NCI-H748 (cell line): Measurements from ENCODE around the gene VMAC.
A peak's percentile ranks its signal among the peaks of the same experiment; 100 is the strongest.

Experiments used
- DNase-seq: peaks from one replicate; lab custom pipeline; 2025; ENCODE audit not compliant: unreplicated experiment; lab: John Stamatoyannopoulos, UW

VMAC gene

DNA sequence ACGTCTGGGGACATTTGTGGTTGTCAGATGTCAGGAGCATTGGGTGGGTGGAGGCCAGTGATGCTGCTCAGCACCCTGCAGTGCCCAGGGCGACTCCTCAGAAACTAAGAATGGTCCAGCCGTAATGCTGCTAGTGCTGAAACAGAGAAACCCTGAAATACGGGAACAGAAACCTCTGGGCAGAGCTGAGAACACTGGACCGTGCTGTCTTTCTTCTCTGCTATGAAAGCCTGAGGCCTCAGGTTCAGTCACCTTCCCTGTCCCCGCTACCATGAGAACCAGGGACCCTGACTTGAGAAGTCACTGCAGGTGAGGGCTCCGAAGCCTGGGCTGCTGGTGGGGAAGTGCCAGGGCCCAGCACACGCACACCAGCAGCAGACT, 22.8 kb downstream of the VMAC start:
- no peak for DNase-seq

DNA sequence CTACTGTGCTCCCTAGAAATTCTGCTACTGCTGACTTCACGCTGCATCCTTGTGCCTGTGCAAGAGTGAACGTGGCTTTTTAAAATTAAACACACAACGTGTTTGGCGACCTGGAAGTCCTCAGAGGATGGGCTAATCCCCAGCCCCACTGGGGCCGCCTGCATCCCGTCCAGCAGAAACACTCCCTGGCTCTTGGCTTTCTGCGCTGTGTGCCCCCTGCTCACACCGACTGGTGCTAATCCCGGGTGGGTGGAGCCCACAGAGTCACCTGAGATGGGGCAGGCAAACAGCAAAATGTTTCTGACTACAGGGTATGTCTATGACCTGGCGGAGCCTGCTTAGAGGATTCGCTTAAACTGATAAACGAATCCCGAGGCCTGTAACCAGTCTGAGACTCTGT, 24.5 kb downstream of the VMAC start:
- no peak for DNase-seq

DNA sequence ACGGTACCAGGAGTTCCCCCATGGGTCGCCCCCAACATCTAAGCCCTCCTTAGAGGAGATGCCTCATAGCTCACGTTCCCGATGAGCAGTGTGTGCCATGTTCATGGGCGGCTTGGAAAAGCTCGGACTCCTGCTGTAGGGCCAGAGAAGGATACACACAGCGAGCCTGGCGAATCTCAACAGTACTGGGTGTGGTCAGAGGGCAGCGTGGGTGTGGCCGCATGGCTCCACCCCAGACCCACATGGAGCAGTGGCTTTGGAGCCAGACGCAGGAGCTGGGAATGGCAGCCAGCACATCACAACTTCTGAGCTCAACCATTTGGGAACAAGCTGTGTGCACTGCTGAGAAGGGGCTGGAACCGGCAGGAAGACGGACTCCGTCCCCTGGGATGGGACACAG, 25.0 kb downstream of the VMAC start:
- DNase-seq = no peak

DNA sequence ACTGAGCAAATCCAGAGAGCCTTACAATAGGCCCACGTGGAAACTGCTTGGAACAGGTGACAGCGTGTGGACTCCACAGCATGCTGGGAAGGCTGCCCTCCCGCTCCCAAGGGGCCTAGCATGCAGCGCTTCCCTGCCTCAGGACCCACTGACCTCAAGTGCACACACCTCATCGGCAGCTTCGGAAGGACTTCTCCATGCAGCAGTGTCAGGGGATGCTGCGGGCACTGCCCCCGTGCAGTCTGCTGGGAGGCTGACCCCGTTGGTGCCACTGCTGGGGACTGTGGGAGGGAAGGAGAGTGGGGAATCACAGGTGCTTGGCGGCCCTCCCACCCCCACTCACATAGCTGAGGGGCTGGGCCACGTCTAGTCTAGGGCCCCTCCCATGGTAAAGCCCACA, 26.6 kb downstream of the VMAC start:
- DNase-seq = no peak

DNA sequence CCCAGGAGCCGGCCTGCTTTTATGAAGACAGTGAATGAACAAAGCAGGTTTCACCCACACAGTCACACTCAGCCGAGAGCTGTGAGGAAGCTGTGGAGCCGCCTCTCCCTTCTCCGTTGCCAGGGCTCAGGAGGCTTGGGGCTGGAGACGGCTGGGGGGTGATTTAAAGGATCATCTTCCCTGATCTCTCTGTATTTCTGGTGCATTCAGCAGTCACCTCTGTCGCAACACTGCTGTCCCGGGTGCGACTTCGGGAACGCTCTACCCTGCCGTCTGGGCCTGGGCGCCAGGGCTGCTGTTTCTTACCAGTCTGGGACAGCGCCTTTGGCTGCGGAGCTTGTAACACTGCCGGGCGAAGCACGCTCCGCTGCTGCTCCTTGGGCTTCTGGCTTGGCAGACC, 27.5 kb downstream of the VMAC start:
- no peak for DNase-seq

DNA sequence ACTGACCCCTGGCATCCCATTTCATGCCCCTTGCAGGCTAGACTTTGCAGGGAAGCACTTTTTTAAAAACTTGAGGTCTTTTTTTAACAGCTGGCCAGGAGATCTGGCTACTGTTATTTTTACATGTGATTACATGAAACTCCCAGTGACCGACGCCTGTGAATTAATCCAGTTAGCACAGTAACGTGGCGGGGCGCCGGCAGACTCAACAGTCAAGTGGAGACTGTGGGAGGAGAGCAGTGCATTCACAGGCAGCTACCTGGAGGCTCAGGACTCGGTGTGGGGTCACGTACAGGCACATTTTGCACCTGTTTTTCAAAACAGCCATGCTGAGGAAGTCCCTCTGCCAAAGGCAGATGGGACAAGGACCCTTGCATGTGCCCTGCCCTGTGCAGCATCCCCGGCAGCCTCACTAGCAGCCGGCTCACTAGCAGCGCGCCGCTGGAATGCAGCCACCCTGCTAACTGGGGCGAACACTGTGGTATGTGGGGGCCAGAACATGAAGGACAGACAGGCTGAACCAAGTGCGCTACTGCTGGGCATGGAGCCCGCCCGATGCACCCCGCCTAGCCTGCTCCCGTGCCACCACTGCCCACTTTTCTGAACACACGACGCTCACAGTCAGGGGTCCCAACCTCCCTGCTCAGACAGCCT, 28.1 kb downstream of the VMAC start:
- no peak for DNase-seq

DNA sequence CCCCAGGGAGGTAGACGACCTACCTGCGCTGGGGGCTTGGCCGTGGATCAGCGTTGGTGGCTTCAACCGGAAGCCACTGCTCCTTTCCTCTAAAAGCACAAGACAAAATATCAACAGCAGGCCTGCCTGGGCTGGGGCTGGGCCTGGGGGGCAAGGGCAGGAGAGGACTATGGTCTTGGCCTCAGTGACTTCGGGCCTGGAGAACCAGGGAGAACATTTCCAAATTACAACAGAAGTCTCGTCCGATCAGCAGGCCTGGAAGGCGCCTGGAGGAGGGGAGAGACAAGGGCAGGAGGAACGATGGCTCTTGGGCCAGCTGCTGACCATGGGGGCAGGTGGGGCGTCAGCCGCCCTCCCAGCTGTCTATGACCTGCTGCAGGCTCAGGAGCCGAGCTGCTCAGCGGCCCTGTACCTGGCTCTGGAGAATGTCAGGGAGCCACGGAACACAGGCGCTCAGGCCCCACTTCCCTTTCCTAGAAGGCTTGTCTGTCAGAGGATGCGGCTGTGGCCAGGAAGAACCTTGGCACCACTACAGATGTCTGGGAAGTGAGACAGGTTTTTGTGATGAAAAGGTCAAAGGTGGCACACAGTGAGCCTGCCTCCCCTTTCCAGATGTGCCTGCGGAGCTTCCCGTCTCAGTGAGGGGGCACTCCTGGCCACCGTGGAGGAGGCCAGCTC, 28.9 kb downstream of the VMAC start:
- no peak for DNase-seq

DNA sequence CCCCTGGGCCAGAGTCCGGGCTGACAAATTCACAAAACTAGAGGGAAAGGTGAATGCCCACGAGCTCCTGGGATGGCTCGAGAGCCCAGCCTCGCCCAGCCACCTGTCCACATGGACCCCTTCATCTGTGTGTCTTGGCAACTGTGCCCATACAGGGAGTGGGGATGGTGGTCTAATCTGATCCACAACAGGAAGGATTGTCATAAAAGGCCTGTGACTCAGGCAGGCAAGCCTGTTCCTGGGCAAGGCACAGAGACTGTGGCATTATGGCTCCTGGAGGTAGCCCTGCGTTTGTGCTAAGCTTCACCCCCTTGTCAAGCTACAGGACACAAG, 29.4 kb downstream of the VMAC start:
- no peak for DNase-seq

DNA sequence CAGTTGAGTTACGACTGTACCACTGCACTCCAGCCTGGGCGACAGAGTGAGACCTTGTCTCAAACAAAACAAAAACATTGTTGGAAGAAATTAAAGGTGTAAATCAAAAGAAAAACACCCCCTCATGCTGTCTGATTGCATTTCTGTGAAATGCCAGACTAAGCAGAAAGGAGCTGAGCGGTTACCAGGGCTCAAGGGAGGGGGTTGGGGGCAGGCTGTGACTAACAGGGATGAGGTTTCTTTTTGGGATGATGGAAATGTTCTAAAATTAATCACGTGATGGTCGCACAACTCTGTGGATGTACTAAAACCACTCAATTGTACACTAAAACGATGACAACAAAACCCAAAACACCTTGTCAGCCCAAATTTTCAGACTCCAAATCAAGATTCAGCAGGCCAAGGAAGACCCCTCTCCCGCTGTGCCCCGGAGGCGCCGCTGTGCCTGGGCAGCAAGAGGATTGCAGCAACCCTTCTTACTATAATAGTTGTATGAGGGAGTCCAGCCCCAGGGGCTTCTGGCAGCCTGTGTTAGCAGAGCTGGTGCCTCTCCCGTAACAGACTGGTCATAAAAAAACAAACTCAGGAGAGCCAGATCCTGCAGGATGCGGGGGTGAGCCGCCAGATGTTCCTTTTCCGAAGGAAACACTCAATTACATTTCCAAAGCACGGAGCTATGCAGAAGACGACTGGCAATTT, 30.3 kb downstream of the VMAC start:
- no peak for DNase-seq

DNA sequence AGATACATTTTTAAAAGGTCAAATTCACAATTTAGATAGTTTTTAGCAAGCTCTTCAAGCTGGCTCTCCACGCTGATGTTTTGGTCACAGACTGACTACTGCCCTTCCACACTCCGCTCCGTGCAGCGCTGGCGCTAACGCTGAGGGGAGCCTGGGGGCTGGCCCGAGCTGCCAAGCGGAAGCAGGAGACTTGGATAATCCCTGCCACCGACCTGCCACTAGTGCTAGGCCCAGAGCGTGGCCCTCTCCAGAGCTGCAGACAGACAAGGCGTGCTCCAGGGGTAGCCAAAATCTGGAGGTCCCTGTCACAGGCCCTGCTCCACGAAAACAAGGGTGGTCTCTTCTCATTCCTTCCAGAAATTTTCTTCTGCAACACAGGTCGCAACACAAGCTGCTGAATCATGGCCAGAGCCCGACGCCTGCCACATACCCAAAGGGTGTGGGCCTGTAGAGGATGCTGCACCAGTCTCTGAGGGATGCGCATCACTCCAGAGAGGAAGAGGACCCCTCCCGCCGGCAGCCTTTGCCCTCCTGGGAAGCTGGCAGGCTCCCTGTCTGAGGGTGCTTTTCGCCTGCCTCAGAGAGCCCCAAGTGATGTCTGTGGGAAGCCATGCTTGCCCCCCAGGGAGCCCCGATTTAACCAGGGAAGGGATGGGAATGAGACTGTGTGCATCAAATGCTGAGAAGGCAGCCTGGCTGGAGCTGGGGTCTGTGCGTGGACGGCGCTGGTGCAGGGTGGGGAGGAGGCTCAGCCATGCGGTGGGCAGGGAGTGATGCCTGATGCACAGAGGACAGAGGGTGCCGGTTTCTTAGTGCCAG, 31.0 kb downstream of the VMAC start:
- no peak for DNase-seq

DNA sequence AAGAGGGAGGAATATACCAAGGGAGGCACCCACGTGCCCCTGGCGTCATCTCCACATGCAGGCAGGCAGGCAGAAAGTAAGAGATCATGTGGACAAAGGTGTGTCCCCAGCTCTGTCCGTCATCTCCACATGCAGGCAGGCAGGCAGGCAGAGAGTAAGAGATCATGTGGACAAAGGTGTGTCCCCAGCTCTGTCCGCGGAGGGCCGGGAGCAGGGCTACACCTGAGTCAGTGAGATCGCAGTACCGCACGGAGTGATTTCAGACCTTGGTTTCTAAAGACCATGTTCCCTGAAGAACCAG, 31.6 kb downstream of the VMAC start:
- no peak for DNase-seq

DNA sequence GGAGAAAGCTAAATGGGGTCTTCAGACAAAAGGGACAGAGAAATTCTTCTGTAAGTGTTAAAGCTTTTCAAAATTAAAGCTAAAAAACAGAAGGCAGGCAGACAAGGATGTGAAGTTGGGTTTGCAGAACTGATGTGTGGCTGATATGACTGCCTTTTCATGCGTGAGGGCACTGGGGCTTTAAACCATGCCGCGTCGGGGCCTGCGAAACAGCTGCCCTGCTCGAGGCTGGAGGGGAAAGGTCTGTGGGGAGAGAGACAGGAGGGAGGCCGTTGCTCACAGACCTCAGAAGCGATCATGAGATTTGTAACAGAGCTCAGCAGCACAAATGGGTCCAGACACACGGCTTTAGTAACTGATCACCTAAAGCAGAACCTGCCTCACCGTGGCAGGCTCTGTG, 32.9 kb downstream of the VMAC start:
- no peak for DNase-seq

DNA sequence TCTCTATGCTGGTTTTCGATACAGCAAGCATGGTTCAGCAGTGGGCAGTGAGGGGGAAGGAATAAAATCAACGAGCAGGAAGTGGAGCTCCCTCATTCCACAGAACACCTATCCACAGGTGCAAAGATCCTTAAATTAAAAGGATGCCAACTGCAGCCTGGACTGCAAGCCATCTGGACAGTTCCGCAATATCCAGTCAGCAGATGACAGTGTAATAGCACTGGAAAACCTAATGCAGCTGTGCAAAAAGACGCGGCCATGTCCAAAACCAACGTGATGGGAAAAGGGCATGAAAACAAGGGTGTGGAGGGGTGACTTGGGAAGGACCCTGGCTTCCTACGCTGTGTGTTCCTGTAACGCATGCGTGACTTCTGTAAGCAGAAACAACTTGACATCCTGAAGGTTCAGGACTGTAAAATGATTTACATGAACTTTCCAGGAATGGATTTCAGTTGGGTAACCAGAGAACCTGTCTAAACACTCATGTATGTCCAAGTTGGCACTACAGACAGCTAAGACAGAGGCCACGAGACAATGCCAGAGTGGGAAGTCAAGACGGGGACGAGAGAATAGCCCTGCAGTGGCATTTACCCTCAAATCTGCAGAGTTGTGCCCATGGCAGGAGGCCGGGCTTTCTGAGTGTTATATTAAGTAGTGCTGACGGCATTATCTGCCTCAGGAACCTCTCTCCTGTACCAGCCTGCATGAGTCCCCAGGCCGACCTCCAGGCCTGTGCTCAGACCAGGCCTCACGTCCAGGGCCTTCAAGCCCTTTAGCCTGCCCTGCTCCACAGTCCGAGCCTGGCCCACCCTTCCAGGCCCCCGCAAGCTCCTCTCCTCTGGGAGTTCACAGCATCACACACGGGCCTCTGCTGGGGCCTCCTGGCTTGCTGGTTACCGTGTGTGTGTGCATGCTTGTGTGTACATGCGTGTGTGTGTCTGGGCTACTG, 35.9 kb downstream of the VMAC start:
- DNase-seq = no peak

DNA sequence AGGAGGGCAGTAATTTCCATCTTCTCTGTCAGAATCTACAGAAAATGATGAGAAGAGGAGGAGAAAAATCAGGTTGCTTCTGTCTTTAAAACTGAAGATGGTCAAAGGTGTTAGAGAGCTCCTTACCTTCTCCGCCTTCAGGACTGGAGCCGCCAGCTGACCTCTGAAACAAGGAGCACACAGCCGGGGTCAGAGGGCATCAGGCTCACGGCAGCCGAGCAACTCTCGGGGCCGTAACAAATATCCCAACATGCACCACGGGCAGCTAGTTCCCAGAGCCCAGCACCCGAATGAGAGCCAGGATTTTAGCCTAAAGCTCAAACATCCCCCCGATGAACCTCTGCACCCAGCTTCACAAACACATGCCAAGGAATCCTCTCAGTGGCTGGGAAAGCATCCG, 37.0 kb downstream of the VMAC start:
- DNase-seq = no peak

DNA sequence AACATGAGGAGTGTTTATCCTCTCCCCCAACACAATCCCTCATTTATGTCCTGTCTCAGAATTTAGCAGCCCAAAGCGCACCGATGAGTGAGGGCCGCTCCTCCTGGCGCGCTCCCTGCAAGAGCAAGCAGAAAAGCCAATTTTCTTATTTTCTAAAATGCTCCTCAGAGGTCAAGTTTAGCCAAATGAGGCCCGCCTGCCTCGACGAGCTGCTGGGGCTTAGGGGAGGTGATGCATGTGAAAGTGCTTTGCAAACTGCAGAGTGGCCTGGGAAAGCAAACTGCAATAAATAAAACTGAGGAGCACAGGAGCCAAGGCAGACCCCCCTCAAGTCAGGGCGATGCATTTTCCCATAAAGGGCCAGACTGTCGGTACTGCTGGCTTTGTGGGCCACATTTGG, 38.4 kb downstream of the VMAC start:
- DNase-seq = no peak

DNA sequence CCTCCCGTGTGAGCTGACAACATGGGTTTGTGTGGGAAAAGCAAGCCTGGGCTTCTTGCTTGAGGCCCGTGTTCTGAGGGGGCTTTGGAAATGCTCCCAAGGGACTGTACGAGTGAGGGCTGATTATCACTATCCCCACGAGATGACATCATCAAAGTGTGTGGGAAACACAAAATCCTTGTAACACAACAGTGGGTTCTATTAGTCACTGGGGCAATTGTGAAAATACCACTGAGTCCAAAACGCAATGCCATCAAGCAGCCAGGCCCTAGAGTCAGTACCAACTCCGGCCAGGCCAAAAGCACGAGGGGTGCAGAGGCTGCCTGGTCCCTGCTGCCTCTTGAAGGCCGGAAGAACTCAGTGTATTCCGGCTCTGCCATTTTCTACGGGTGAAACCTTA, 39.0 kb downstream of the VMAC start:
- no peak for DNase-seq

DNA sequence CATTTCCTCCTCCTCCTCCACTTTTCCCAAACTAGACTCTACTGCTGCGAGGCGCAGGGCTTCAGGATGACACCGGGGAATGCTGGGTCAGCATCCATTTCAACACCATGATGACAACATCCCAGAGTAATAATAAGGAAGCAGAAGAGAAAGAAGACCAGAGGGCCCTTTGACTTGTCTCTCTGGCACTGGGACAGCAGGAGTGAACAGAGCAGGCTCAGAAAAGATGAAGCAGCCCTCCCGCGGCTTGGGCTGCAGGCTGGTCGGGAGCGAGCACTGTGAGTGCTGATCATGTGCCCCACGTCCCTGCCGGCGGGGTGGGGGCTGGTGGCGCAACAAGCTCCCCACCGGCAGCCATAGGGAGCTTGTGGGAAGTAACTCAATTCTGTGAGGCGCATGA, 42.8 kb downstream of the VMAC start:
- no peak for DNase-seq

DNA sequence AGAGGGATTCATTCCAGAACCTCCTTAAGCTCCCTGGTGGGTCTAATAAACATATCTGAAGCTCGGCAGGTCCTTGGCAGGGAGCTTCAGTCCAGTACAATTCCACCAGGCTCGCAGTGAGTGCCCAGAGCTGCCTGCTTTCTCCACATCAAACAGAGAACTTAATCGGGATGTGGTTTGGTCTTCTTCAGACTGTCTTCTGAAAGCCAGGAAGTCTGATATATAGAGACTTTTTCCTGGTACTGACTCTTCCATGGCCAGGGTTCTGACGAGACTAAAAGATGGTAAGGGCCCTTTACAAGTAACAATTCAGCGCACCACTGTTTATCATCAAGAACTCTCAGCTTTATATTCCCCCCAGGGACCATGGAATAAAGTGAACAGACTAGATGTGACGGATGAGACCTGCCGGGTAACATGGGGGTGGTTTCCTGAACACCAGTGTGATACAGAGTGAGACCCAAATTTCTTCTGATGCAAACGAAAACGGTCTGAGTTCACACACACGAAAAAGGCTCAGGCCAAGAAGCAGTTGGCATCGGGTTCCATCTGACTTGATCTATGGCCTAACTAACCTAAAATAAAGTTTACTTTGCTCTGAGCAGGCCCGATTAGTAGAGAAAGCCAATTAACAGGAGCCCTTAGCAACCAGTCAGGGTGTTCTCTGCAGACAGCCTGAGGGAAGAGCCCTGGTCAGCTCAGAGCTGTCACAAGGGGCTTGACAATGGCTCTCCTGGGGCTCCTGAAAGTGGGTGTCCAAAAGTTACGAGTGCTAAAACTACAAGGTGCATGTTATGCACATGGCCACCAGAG, 44.3 kb downstream of the VMAC start:
- DNase-seq = no peak

DNA sequence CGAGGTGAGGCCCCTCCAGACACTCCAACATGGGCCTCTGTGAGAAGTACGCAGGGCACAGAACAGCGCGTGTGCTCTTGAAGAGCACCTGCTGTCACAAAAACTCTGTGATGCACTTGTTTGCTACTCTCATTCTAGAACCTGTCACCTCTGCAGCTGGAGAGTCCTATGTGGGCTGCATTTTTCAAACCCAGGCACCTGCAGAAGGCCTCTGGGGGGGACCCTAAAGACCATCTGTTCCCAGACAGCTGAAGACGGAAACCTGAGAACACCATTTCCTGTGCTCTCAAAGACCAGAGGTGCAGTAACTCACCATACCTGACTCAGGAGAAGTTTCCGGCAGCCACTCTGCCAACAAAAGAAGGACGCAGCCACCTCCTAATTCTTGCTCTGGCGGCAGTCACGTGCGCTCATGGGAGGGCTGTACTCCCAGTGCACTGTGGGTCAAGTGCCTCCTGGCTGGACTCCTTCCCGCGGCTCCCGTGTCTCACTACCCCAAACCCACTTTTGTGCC, 45.2 kb downstream of the VMAC start:
- DNase-seq = peak; percentile 16

DNA sequence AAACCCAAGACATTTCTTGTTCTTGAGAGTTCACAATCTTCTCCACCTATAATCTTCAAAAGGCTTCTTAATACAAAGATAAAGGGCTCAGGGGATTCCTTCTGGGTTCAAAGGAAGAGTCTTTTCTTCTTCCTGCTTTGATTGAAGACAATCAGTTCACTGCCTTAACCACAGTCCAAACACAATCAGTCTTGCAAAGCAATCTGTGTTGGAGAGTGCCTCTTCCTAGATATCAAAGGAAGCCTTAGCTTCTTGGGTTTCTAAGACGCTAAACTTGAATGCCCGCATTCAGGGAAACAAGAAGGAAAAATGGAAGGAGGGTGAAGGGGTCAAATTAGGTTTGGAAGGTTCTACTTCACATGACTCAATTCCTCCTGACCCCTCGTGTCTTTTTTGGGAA, 46.1 kb downstream of the VMAC start:
- DNase-seq = no peak
